GM18858 (cell line): Measurements from ENCODE around the gene FSTL3.
"Not testable (repeated sequence)": the region's sequence is repeated elsewhere in the genome, so short reads cannot be mapped to it uniquely, and the experiment has no call there.

Experiments used
- ATAC-seq: cut with Tn5 transposase; IDR thresholded peaks from one replicate; pipeline ENCODE4 v1.9.1; 2021; ENCODE audit not compliant: unreplicated experiment

Gene FSTL3

GRCh38 chr19:676339-677105 lies at the start of gene FSTL3:
FSTL3 (plus strand) TSS chr19:676392; CDS start chr19:676424, 32 bp downstream.
- ATAC-seq: no peak

DNA sequence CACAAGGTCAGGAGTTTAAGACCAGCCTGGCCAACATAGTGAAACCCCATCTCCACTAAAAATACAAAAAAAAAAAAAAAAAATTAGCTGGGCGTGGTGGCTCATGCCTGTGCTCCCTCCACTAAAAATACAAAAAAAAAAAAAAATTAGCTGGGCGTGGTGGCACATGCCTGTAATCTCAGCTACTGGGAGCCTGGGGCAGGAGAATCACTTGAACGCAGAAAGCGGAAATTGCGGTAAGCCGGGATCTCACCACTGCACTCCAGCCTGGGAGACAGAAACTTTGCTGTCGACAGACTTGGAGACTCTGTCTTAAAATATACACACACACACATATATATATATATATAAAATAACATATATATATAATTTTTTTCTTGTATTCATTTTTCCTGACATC lies 49.6 kb upstream of the FSTL3 start:
- ATAC-seq: not testable (repeated sequence)

DNA sequence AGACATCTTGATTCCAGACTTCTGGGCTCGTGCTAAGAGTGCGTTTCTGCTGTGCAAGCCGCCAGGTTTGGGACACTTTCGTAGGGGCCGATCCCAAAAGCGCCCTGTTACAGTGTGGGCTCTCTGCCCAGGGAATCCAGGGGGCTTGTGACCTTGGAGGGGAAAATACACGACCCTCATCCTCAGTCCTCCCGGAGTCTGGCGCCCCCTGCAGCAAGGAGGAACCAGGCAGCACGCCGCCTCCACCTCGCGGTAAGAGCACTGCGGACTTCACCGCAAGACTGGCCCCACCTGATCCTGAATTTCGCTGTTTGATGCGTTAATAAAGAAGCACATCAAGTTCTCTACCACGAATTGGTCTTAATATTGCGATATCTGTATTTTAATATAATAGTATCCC lies 48.0 kb upstream of the FSTL3 start:
- no peak for ATAC-seq

- not testable (repeated sequence) for ATAC-seq
These were observed 46.7 kb upstream of the FSTL3 start for GRCh38 chr19:629515-629914.

- no peak for ATAC-seq
These were observed 46.1 kb upstream of the FSTL3 start for GRCh38 chr19:629961-630714.

GRCh38 chr19:632579-633067 lies 43.6 kb upstream of the FSTL3 start:
- no peak for ATAC-seq

DNA sequence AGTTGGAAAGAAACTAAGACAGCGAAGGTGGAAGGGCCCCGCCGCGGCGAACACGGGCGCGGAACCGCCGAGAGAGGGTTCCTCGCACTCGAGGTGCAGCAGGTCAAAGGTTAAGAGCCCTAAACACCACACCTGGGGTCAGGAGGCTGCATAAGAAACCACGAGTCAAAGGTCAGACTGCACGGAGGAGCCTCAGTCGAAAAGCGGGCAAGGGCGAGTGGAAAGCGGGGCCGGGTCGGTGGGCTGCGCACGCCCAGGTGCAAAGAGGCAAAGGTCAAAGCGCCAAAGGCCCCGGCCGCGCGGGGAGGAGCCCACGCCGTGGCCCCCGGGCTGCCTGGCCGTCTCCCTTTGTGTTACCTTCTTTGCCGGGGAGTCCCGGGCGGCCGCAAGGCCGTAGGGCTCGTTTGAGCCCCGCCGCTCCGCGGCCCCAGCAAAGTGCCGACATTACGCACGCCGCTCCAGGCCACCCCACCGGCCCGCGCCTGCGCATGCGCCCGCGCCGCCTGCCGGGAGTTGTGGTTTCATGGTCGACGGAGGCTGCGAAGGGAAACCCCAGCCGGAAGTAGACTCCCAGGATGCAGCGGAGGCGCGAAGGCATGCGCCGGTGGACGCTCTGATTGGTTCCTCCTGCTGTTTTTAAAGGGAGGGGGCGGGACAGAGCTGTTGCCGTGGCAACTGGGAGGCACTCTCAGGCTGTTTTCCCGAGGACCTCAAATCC lies 43.0 kb upstream of the FSTL3 start, which contains the start of gene POLRMT:
TSS of gene POLRMT (minus strand) at position 470 of the 718 bp plus-strand sequence. CDS start at position 445, 25 bp downstream.
- ATAC-seq: peak; percentile 56

DNA sequence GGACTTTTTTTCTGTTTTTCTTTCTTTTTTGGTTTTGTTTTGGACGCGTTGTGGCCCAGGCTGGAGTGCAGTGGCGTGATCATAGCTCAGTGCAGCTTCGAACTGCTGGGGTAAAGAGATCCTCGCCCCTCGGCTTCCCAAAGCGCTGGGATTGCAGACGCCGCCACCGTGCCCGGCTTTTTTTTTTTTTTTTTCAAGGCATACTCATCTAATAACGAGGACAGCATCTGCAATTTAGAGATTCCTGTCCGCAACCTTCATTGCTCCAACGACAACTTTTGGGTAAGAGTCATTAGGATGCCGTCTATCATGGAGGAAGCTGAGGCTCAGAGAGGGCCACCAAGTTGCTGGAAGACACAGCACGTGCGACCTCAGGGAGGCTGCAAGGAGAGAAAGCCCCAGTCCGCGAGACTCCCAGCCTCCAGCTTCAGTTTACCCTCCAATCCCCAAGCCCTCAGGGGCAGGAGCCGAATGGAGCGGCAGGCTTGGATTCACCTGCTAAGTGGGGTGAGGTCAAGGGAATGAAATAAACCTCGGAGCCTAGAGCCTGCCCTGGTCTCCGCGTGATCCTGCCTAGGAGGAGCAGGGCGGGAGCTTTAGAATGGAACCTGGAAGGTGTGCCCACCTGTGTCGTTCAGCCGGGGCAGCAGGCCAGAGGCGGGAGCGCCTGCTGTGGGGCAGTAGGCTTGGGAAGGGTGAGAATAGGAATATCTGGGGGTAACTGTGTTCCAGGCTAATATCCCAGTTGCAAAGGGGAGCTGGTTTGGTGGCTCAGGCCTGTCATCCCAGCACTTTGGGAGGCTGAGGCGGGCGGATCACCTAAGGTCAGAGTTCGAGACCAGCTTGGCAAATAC lies 42.2 kb upstream of the FSTL3 start:
- ATAC-seq: no peak

- no peak for ATAC-seq
These were observed 41.1 kb upstream of the FSTL3 start for GRCh38 chr19:634975-635652.

GRCh38 chr19:638906-639252 lies 37.3 kb upstream of the FSTL3 start:
- no peak for ATAC-seq

DNA sequence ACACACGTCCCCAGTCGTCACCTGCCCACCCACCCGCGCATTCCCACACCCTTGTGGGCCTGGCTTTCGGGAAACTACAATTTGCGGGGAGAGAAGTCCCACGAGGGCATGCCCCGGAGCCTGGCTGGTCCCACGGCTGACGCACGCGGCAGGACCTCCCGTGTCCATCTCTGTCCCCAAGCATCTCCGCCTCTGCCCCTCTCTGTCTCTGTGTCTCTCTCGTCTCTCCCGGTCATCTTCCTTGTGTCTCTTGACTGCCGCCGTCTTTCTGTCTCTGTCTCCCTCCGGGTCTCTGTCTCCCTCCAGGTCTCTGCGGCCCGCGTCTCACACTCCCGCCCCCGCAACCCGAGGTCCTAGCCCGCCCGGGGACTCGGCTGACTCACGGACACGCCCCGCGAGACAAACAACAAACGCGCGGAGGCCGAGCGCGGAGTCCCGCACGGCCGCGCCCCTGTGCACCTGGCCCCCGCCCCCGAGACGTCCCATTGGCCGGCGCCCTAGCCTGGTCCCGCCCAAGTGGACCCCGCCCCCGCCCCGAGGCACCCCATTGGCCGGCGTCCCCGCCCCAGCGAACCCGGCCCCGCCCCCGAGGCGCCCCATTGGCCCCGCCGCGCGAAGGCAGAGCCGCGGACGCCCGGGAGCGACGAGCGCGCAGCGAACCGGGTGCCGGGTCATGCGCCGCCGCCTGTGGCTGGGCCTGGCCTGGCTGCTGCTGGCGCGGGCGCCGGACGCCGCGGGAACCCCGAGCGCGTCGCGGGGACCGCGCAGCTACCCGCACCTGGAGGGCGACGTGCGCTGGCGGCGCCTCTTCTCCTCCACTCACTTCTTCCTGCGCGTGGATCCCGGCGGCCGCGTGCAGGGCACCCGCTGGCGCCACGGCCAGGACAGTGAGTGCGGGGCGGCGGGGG lies 36.7 kb upstream of the FSTL3 start, which contains the start of gene FGF22:
TSS of gene FGF22 (plus strand) at position 627 of the 908 bp plus-strand sequence. CDS start at position 674, 47 bp downstream.
- no peak for ATAC-seq

DNA sequence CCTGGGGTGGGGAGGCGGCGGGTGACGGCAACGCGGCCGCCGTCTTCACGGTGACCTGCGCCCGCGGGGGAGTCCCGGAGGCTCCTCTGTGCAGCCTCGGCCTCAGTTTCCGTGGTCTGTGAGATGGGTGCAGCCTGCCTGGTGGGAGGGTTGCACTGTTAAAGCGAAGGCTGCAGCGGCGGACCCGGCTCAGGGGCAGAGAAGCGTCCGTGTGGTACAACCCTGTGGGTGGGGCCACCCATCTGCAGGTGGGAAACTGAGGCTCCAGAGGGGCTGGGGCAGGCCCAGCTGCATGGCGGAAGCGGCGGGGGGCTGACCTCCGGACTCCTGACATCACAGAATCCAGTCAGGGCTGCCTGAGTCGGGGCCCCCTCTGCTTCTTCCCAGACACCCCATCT lies 36.0 kb upstream of the FSTL3 start:
- no peak for ATAC-seq

DNA sequence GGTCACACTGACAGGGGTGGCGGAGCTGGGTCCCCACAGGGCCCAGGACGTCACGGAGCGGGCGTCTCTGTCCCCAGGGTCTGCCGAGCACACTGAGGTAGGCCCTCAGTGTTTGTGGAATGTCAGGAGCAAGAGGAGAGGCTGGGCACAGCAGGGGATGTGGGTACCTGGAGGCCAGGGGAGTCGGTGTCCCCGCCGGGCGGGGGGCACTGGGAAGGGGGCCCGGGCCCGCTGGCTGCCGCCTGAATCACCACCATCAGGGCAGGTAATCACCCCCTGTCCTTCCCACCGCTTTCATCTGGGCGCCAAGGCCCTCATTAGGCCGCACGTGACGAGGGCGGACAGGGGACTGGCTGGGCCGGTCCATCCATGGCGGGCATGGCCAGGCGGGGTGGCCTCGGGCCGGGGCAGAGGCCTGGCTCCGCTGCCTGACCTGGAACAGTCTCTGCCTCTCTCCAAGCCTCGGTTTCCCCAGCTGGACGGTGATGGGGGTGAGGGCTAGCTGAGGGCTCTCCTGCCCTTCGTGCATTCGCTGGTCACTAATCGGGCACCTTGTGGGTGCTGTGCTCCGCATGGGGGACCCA lies 35.5 kb upstream of the FSTL3 start:
- ATAC-seq: no peak

- no peak for ATAC-seq
These were observed 34.5 kb upstream of the FSTL3 start for GRCh38 chr19:641702-642101.

DNA sequence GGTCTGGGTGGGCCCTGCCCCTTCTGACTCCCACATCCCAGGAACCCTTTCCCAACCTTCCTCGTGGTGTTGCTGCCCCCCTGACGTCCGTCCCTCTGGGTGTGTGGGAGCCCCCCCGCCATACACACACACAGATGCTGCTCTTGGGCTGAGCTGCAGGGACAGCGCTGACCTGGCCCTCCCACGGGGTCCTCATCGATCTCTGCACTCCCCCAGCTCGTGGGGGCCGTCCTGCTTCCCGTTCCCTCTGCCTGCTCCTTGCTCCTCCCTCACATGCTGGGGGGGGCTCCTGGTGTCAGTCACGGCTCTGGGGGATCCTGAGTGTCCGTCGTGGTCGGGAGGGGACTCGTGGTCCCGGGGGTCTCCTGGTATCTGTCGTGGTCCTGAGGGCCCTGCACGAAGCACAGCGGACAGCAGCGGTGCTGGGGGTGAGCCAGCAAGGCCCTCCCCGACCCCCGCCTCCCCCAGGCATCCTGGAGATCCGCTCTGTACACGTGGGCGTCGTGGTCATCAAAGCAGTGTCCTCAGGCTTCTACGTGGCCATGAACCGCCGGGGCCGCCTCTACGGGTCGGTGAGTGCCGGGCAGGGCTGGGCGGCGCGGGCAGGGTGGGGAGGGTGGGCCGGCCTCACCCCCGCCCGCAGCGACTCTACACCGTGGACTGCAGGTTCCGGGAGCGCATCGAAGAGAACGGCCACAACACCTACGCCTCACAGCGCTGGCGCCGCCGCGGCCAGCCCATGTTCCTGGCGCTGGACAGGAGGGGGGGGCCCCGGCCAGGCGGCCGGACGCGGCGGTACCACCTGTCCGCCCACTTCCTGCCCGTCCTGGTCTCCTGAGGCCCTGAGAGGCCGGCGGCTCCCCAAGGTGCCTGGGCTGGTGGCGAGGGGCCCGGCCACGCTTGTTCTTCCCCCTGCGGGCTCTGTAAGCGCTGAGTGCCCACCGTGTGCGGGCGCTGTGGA lies 33.1 kb upstream of the FSTL3 start:
- no peak for ATAC-seq

DNA sequence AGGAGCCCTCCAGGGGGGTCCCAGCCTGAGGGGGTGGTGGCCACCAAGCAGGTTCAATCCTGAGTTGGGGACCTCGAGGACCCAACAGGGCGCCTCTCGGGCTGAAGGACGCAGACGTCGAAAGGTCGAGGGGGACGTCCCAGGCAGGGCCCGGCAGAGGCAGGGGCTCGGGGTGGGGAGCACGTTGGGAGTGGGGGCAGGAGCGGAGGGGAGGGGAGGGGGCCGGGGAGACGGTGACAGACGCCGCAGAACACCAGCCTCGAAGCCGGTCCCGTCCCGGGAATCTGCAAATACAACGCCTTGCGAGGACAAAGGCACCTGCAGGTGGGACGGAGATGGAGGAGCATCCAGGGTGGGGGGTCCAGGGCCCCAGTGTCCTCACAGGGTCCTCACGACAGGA lies 32.5 kb upstream of the FSTL3 start:
- ATAC-seq: no peak

DNA sequence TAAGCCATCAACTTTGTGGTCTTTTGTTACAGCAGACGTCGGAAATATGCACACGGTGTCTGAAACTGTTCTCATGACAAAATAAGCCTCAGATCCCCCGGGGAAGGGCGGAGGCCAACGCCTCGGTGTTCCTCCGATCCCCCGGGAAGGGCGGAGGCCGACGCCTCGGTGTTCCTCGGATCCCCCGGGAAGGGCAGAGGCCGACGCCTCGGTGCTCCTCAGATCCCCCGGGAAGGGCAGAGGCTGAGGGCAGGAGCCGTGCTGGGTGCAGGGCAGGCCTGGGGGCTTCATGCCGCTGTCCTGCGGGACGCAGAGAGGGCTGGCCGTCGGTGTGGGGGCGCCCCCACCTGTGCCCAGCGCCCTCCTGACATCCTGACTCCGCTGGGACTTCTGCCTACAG lies 31.8 kb upstream of the FSTL3 start:
- no peak for ATAC-seq
